SK-N-SH treated with all-trans-retinoic acid at 6 μM for 48 hours (cell line): ENCODE measurements around the gene NDUFAF4.

Experiments used
- CREB5 ChIP-seq: fragments of 250-450 bp; sonication (Bioruptor Pico); IDR thresholded peaks from 2 replicates; pipeline ENCODE4 v1.5.1; 2020; ENCODE audit warnings: low read depth, mild to moderate bottlenecking, moderate library complexity
- RARB ChIP-seq: fragments of 250-450 bp; sonication (Bioruptor Pico); IDR thresholded peaks from 2 replicates; pipeline ENCODE4 v1.8.0; 2021; ENCODE audit warnings: mild to moderate bottlenecking, moderate library complexity
- SNAI2 ChIP-seq: fragments of 250-450 bp; sonication (Bioruptor Pico); IDR thresholded peaks from 2 replicates; pipeline ENCODE4 v1.5.0; 2020; ENCODE audit warnings: mild to moderate bottlenecking, moderate library complexity
- ZNF70 ChIP-seq: fragments of 450-650 bp; formaldehyde crosslinking; IDR thresholded peaks from 2 replicates; pipeline ENCODE4 v1.5.0; 2020; ENCODE audit warnings: mild to moderate bottlenecking, moderate library complexity
- TF ChIP-seq, protein P1 (sequence below): fragments of 250-450 bp; sonication (Bioruptor Pico); IDR thresholded peaks from 2 replicates; pipeline ENCODE4 v1.8.0; 2020; ENCODE audit warnings: mild to moderate bottlenecking, moderate library complexity, borderline replicate concordance

GRCh38 chr6:96899019-96899418 is 1.3 kb upstream of the NDUFAF4 start:
- TF ChIP-seq ZNF70 (CRISPR knock-in tag): no peak
- TF ChIP-seq, protein P1, sequence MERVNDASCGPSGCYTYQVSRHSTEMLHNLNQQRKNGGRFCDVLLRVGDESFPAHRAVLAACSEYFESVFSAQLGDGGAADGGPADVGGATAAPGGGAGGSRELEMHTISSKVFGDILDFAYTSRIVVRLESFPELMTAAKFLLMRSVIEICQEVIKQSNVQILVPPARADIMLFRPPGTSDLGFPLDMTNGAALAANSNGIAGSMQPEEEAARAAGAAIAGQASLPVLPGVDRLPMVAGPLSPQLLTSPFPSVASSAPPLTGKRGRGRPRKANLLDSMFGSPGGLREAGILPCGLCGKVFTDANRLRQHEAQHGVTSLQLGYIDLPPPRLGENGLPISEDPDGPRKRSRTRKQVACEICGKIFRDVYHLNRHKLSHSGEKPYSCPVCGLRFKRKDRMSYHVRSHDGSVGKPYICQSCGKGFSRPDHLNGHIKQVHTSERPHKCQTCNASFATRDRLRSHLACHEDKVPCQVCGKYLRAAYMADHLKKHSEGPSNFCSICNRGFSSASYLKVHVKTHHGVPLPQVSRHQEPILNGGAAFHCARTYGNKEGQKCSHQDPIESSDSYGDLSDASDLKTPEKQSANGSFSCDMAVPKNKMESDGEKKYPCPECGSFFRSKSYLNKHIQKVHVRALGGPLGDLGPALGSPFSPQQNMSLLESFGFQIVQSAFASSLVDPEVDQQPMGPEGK (CRISPR knock-in tag): no peak
- TF ChIP-seq CREB5 (CRISPR knock-in tag): no peak
- no peak for TF ChIP-seq SNAI2
- no peak for TF ChIP-seq RARB
